ENCODE measurements around the gene CLIP1.
A peak's percentile ranks its signal among the peaks of the same experiment; 100 is the strongest.
"Not testable (repeated sequence)": the region's sequence is repeated elsewhere in the genome, so short reads cannot be mapped to it uniquely, and the experiment has no call there.

Gene CLIP1

GRCh38 chr12:122310626-122311333 lies 111.7 kb downstream of the CLIP1 start:
- no peak for DNase-seq (ENCODE audit: low read depth in 2 of 2)

GRCh38 chr12:122309564-122310121 lies 112.8 kb downstream of the CLIP1 start:
- DNase-seq (ENCODE audit: low read depth in 2 of 2) = no peak

- DNase-seq (ENCODE audit: low read depth in 2 of 2) = no peak
Measured at GRCh38 chr12:122308811-122309210, 113.7 kb downstream of the CLIP1 start.

GRCh38 chr12:122306407-122306806 lies 116.1 kb downstream of the CLIP1 start:
- DNase-seq (ENCODE audit: low read depth in 2 of 2) = no peak

- no peak for DNase-seq (ENCODE audit: low read depth in 2 of 2)
Measured at GRCh38 chr12:122304924-122305323, 117.5 kb downstream of the CLIP1 start.

GRCh38 chr12:122303068-122303467 lies 119.4 kb downstream of the CLIP1 start:
- DNase-seq (ENCODE audit: low read depth in 2 of 2) = no peak

- DNase-seq (ENCODE audit: low read depth in 2 of 2) = no peak
Measured at GRCh38 chr12:122298071-122298748, 124.3 kb downstream of the CLIP1 start.

- no peak for DNase-seq (ENCODE audit: low read depth in 2 of 2)
Measured at GRCh38 chr12:122297494-122297893, 125.0 kb downstream of the CLIP1 start.

GRCh38 chr12:122295877-122296276 lies 126.6 kb downstream of the CLIP1 start:
- DNase-seq (ENCODE audit: low read depth in 2 of 2) = no peak

GRCh38 chr12:122293081-122293480 lies 129.4 kb downstream of the CLIP1 start:
- no peak for DNase-seq (ENCODE audit: low read depth in 2 of 2)

- no peak for DNase-seq (ENCODE audit: low read depth in 2 of 2)
Measured at GRCh38 chr12:122291431-122291830, 131.0 kb downstream of the CLIP1 start.

GRCh38 chr12:122283680-122284079 lies 138.8 kb downstream of the CLIP1 start:
- no peak for DNase-seq (ENCODE audit: low read depth in 2 of 2)

- no peak for DNase-seq (ENCODE audit: low read depth in 2 of 2)
Measured at GRCh38 chr12:122282061-122282460, 140.4 kb downstream of the CLIP1 start.

- DNase-seq (ENCODE audit: low read depth in 2 of 2) = no peak
Measured at GRCh38 chr12:122276242-122276641, 146.2 kb downstream of the CLIP1 start.

- DNase-seq (ENCODE audit: low read depth in 2 of 2) = no peak
Measured at GRCh38 chr12:122275459-122275858, 147.0 kb downstream of the CLIP1 start.

- DNase-seq (ENCODE audit: low read depth in 2 of 2) = peak; percentile 88 to 93
Measured at GRCh38 chr12:122266230-122266901, 156.1 kb downstream of the CLIP1 start, which contains the start of gene VPS33A. VPS33A (minus strand) TSS chr12:122266494; CDS start chr12:122266408, 86 bp downstream.

GRCh38 chr12:122265886-122266229 lies 156.6 kb downstream of the CLIP1 start:
- DNase-seq (ENCODE audit: low read depth in 2 of 2) = peak in 1 of 2 donors; percentile 17

- no peak for DNase-seq (ENCODE audit: low read depth in 2 of 2)
Measured at GRCh38 chr12:122265476-122265875, 157.0 kb downstream of the CLIP1 start.

- not testable (repeated sequence) for DNase-seq (ENCODE audit: low read depth in 2 of 2)
Measured at GRCh38 chr12:122260735-122261134, 161.7 kb downstream of the CLIP1 start.

- not testable (repeated sequence) for DNase-seq (ENCODE audit: low read depth in 2 of 2)
Measured at GRCh38 chr12:122258939-122259338, 163.5 kb downstream of the CLIP1 start.

- DNase-seq (ENCODE audit: low read depth in 2 of 2) = not testable (repeated sequence)
Measured at GRCh38 chr12:122258462-122258861, 164.0 kb downstream of the CLIP1 start.

- DNase-seq (ENCODE audit: low read depth in 2 of 2) = no peak
Measured at GRCh38 chr12:122250536-122250935, 171.9 kb downstream of the CLIP1 start.

Data from activated CD4-positive, alpha-beta T cell treated with anti-CD3 and anti-CD28 coated beads for 24 hours (primary cell).